GM21825 (cell line): ENCODE measurements around the gene UBE2N.
"Not testable (repeated sequence)": the region's sequence is repeated elsewhere in the genome, so short reads cannot be mapped to it uniquely, and the experiment has no call there.

Experiments
- ATAC-seq: cut with Tn5 transposase; IDR thresholded peaks from one replicate; pipeline ENCODE4 v1.9.1; 2021; ENCODE audit warnings: mild to moderate bottlenecking, moderate library complexity; ENCODE audit not compliant: unreplicated experiment

The UBE2N gene

GRCh38 chr12:93415723-93416464 lies 25.9 kb downstream of the UBE2N start:
- ATAC-seq: no peak

GRCh38 chr12:93413064-93413463 lies 28.7 kb downstream of the UBE2N start:
- ATAC-seq: no peak

DNA sequence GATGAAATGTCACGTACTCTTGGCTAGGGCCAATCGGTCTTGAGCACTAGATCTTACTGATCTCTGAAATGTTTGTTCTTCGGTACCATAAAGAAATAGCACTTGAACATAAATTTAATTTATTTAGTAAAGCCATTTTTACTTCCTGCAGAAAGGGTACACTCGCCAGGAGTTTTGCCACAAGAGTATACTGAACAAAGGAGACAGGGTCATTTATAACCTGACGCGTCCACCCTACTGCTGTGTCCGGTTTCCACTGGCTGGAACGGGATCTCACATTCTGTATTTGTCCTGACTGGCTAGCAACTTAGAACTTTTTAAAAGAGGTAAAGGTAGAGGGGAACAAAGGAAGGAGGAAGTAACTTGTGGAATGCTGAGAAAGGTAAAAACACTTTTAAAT lies 29.4 kb downstream of the UBE2N start:
- not testable (repeated sequence) for ATAC-seq

DNA sequence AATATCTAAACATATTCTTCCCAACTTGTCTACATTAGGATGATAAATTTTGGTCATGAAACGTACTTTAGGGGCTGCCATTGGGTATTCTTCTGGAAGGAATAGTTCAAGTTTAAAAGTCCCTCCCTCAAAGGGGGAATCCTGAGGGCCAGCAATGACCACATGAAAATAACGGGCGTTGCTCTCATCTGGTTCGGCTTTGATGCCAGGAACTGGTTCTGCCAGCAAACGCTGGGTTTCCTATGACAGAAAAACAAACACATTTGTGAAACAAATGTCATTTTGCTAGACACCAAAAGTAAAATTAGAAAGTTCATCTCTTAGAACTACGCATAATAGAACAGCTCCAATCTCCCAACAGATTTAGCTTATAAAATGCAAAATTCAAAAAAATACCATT lies 30.7 kb downstream of the UBE2N start:
- not testable (repeated sequence) for ATAC-seq

GRCh38 chr12:93409343-93410187 lies 32.2 kb downstream of the UBE2N start:
- not testable (repeated sequence) for ATAC-seq

GRCh38 chr12:93408813-93409212 lies 32.9 kb downstream of the UBE2N start:
- no peak for ATAC-seq

DNA sequence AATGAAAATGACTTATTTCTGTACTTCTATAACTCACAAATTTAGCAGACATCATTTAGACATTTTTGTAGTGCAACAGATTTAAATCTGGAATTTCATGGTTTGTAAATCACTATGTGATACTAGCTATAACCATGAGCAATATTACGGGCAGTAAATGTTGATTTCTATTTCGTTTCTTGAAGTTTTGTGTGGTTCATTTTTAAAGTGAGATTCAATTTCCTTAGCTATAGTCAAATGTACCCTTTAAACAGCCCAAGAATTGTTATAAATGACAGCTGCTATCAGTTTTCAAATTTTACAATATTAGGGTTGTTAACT lies 33.8 kb downstream of the UBE2N start:
- no peak for ATAC-seq

GRCh38 chr12:93407054-93407962 lies 34.4 kb downstream of the UBE2N start:
- no peak for ATAC-seq

DNA sequence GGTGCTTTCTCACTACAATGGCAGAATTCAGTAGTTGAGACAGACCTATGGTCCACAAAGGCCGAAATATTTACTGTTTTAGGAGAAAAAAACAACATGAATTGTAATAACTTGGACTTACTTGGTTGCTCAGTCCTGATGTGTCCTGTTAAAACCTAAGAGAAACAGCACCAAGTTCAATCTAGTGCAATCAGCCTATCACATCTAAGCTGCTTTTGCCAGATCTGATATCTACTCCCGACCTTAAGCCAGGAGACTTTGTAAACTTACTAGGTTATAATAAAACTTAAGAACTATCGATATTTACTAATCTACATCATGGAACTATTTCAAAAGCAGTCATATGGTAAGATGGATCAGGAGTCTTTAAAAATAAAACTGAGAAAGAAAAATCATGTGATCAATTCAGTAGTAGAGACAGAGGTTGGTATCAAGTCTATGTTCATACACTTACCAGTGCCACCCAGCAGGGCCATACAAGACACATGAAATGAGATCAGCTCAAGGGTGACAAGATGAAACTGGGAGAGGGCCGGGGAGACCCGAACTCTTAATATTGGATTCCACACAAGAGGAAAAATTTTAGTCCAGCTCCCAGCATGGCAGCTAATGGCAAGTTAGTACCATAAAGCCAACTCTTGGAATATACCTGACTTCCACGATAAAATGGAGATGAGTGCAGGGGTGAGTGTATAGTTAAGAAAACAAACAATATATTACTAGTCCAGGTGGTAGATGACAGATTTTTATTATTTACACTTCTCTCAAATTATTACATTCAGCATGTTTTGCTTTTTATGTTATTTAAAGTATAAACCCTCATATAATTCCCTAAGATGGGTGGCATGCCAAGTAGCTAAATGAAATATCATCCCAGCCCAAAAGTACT lies 36.5 kb downstream of the UBE2N start:
- ATAC-seq: no peak

GRCh38 chr12:93403988-93404803 lies 37.6 kb downstream of the UBE2N start:
- no peak for ATAC-seq

GRCh38 chr12:93402333-93403311 lies 39.1 kb downstream of the UBE2N start:
- no peak for ATAC-seq

GRCh38 chr12:93399183-93399863 lies 42.4 kb downstream of the UBE2N start:
- ATAC-seq: peak; percentile 84

DNA sequence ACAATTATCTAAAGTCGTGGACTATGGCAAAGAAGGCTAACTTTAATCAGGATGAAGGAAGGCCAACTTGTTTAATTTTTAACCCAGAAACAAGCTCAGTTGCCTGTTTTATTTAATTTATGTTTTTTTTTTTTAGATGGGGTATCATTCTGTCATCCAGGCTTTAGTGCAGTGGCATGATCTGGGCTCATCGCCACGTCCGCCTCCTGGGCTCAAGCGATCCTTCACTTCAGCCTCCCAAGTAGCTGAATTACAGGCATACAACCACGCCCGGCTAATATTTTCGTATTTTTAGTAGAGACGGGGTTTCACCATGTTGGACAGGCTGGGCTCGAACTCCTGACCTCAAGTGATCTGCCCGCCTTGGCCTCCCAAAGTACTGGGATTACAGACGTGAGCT lies 44.3 kb downstream of the UBE2N start:
- no peak for ATAC-seq

- ATAC-seq: no peak
Measured at GRCh38 chr12:93393425-93393824, 48.3 kb downstream of the UBE2N start.

DNA sequence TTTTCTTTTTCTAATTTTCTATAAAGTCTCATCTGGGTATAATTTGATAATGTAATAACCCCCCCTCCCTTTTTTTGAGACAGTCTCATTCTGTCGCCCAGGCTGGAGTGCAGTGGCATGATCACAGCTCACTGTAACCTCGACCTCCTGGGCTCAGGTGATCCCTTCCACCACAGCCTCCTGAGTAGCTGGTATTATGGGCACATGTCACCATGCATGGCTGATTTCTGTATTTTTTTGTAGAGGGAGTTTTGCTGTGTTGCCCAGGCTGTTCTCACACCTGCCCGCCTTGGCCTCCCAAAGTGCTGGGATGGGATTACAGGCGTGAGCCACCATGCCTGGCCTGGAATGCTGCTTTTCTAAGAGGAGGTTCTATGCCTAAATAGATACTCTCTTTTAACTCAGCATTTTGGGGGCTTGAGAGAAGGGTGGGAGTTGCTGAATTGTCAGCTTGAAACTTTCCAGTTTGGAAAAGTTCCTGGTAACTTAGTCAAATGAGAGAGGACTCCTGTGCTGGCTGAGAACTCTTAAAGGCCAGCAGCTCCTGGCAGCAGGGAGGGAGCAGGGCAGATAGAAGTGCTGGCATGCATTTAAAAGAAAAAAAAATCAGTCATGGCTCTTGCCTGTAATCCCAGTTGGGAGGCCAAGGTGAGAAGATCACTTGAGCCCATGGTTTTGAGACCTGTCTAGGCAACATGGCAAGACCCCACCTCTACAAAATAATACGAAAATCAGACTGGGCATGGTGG lies 51.0 kb downstream of the UBE2N start:
- no peak for ATAC-seq

- no peak for ATAC-seq
Measured at GRCh38 chr12:93390031-93390430, 51.7 kb downstream of the UBE2N start.

DNA sequence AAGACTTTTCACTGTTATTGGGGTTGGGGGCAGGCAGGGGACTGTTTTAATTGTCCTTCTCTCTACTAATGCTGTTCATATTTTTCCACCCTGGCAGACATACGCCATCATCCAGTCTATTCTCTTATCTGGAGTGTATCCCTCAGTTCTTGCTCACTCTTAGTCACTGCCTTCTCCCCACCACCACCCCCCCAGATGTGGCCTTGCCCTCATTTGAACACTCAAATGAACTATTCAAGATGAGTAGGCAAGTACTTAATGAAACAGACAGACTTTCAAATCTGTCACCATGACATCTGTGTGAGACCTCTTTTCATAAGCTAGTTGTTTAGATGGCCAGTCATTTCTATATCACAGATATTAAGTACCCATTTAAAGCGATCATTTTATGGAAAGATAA lies 54.0 kb downstream of the UBE2N start:
- no peak for ATAC-seq
